ENCODE data around the gene LRPAP1.

GRCh38 chr4:3523628-3524221, 8.5 kb downstream of the LRPAP1 start:
- TF ChIP-seq POLR2A (IDR thresholded peaks at IDR 0.05) (no peak), CTCF (IDR thresholded peaks at IDR 0.05) (no peak)

Measured in esophagus squamous epithelium (tissue), 4 donors.